ENCODE data around the gene PEAK1. TPM values are rescaled to one million over a fixed set of nuclear protein-coding genes. Genes with fewer than 3 reads are reported as not detected.

PEAK1 gene
- total RNA-seq, 1 experiment from 2014 or later: 18.4 TPM

DNA sequence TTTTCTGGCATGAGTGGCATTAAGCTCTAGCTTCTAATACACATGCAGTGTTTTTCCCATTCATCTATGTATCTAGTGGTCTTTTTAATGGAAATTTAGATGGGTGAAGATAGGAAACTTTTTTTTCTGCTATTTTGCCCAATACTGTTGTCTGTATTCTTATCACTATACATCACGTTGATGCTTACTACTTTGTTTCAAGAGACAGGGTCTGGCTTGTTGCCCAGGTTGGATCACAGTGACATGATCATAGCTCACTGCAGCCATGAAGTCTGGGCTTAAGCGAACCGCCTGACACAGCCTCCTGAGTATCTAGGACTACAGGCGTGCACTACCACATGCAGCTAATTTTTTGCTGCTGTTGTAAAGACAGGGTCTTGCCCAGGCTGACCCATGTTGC, 84.6 kb downstream of the PEAK1 start:
- no TSS peak for BruUV-seq (replicated peaks)
- Histone ChIP-seq H3K27me3 (replicated peaks; ENCODE audit: control insufficient read depth, insufficient read depth, low read length) (no peaks in the 10 kb centered on the region), H3K4me3 (ENCODE audit: low read depth, low read length) (no peak overlapping the region), H3K4me1 (no peaks in the 10 kb centered on the region), H3K9me3 (no peaks in the 10 kb centered on the region), H3K36me3 (ENCODE audit: control insufficient read depth, insufficient read depth, low read length) (no peaks in the 10 kb centered on the region)
- Mint-ChIP-seq H3K36me3 (ENCODE audit: insufficient read depth, unreplicated experiment) (peaks cover 6% of the 10 kb centered on the region), H3K27me3 (ENCODE audit: insufficient read depth, unreplicated experiment) (no peaks in the 10 kb centered on the region), H3K4me3 (ENCODE audit: unreplicated experiment) (no peak overlapping the region), H3K4me1 (ENCODE audit: low read depth, unreplicated experiment) (no peaks in the 10 kb centered on the region), H3K27ac (ENCODE audit: unreplicated experiment) (no peak overlapping the region), H3K9me3 (ENCODE audit: unreplicated experiment) (no peaks in the 10 kb centered on the region)
- no peak for DNase-seq
- TF ChIP-seq, protein P1, sequence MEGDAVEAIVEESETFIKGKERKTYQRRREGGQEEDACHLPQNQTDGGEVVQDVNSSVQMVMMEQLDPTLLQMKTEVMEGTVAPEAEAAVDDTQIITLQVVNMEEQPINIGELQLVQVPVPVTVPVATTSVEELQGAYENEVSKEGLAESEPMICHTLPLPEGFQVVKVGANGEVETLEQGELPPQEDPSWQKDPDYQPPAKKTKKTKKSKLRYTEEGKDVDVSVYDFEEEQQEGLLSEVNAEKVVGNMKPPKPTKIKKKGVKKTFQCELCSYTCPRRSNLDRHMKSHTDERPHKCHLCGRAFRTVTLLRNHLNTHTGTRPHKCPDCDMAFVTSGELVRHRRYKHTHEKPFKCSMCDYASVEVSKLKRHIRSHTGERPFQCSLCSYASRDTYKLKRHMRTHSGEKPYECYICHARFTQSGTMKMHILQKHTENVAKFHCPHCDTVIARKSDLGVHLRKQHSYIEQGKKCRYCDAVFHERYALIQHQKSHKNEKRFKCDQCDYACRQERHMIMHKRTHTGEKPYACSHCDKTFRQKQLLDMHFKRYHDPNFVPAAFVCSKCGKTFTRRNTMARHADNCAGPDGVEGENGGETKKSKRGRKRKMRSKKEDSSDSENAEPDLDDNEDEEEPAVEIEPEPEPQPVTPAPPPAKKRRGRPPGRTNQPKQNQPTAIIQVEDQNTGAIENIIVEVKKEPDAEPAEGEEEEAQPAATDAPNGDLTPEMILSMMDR (IDR thresholded peaks at IDR 0.05; ENCODE audit: insufficient read depth in 1 of 2, low read depth in 1 of 2, low read length in 1 of 2, severe bottlenecking in 1 of 2, unreplicated experiment in 1 of 2): no peak
- intact Hi-C loops (cut with micrococcal nuclease; ENCODE audit: unreplicated experiment): no loop called here
- ChIA-PET CTCF (no interaction called here), POLR2A (no interaction called here)

DNA sequence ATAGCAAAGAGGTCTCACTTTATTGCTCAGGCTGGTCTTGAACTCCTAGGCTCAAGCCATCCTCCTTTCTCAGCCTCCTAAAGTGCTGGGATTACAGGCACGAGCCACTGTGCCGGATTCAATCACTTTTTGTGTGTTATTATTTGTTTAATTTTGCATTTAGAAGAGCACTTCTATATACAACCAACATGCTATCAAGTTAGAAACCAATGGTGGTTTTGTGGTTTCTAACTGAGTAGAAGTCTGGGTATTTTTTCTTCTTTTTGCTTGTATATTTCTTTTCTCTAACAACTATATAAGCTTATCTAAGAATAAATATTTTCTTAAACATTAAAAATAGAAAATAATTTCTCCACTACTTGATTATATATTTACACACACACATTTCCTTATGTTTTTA, 86.7 kb downstream of the PEAK1 start:
- no peak overlapping the region for H3K4me3 Mint-ChIP-seq (ENCODE audit: unreplicated experiment)
- TF ChIP-seq, protein P1 (IDR thresholded peaks at IDR 0.05; ENCODE audit: insufficient read depth in 1 of 2, low read depth in 1 of 2, low read length in 1 of 2, severe bottlenecking in 1 of 2, unreplicated experiment in 1 of 2): no peak
- no peaks in the 10 kb centered on the region for H3K9me3 Mint-ChIP-seq (ENCODE audit: unreplicated experiment)
- no peaks in the 10 kb centered on the region for H3K27me3 Mint-ChIP-seq (ENCODE audit: insufficient read depth, unreplicated experiment)
- intact Hi-C loops (cut with micrococcal nuclease; ENCODE audit: unreplicated experiment): no loop called here
- Histone ChIP-seq H3K4me3 (ENCODE audit: low read depth, low read length) (no peak overlapping the region), H3K9me3 (no peaks in the 10 kb centered on the region), H3K36me3 (ENCODE audit: control insufficient read depth, insufficient read depth, low read length) (no peaks in the 10 kb centered on the region), H3K4me1 (no peaks in the 10 kb centered on the region), H3K27me3 (replicated peaks; ENCODE audit: control insufficient read depth, insufficient read depth, low read length) (no peaks in the 10 kb centered on the region)
- H3K4me1 Mint-ChIP-seq (ENCODE audit: low read depth, unreplicated experiment): no peaks in the 10 kb centered on the region
- ChIA-PET CTCF (no interaction called here), POLR2A (interaction anchor here (0.6 kb wide), 1 partner anchor 65 kb away, joined by 3 read pairs; no protein-coding TSS in a partner anchor)
- peaks cover 6% of the 10 kb centered on the region for H3K36me3 Mint-ChIP-seq (ENCODE audit: insufficient read depth, unreplicated experiment)
- no peak for DNase-seq
- BruUV-seq (replicated peaks): no TSS peak
- no peak overlapping the region for H3K27ac Mint-ChIP-seq (ENCODE audit: unreplicated experiment)

DNA sequence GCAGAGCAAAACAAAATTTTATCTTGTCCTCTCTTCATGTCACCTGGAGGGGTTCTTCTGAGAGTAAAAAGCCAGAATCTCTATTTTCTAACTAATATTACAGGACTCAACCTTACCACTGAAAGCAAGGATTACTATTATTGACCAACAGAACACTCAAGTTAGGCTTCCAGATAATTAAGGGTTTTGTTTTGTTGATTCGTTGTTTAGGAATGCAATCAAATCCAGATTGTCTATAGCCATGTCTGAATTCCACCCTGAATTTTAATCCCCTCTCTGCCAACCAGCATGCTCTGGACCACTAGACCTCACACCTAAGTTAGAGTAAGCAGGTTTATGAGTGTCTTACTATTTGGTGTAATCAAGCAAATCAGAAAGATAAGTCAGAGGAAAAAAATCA, 90.7 kb downstream of the PEAK1 start:
- no peaks in the 10 kb centered on the region for H3K36me3 ChIP-seq (ENCODE audit: control insufficient read depth, insufficient read depth, low read length)
- no peak overlapping the region for H3K4me3 ChIP-seq (ENCODE audit: low read depth, low read length)
- H3K27me3 Mint-ChIP-seq (ENCODE audit: insufficient read depth, unreplicated experiment): no peaks in the 10 kb centered on the region
- intact Hi-C loops (cut with micrococcal nuclease; ENCODE audit: unreplicated experiment): no loop called here
- no peaks in the 10 kb centered on the region for H3K9me3 ChIP-seq
- H3K36me3 Mint-ChIP-seq (ENCODE audit: insufficient read depth, unreplicated experiment): no peaks in the 10 kb centered on the region
- BruUV-seq (replicated peaks): no TSS peak
- ChIA-PET POLR2A (no interaction called here), CTCF (no interaction called here)
- H3K4me3 Mint-ChIP-seq (ENCODE audit: unreplicated experiment): no peak overlapping the region
- H3K4me1 Mint-ChIP-seq (ENCODE audit: low read depth, unreplicated experiment): no peaks in the 10 kb centered on the region
- no peak overlapping the region for H3K27ac Mint-ChIP-seq (ENCODE audit: unreplicated experiment)
- TF ChIP-seq, protein P1 (IDR thresholded peaks at IDR 0.05; ENCODE audit: insufficient read depth in 1 of 2, low read depth in 1 of 2, low read length in 1 of 2, severe bottlenecking in 1 of 2, unreplicated experiment in 1 of 2): no peak
- H3K27me3 ChIP-seq (replicated peaks; ENCODE audit: control insufficient read depth, insufficient read depth, low read length): no peaks in the 10 kb centered on the region
- DNase-seq: no peak
- H3K9me3 Mint-ChIP-seq (ENCODE audit: unreplicated experiment): no peaks in the 10 kb centered on the region
- no peaks in the 10 kb centered on the region for H3K4me1 ChIP-seq
